ENCODE results near the gene PLEKHA7. TPM values are rescaled to one million over a fixed set of nuclear protein-coding genes. Genes with fewer than 3 reads are reported as not detected.

Gene PLEKHA7
- polyA plus RNA-seq, 3 donors from 2014 or later: 0.28 to 0.31 TPM; not detected in 1

GRCh38 chr11:16749666-16750065, 264.5 kb downstream of the PLEKHA7 start:
- no peak for DNase-seq
- peak overlapping the region in 3 of 6 donors; percentile 16 to 60 (median 28) for H3K27ac Mint-ChIP-seq
- H3K4me3 Mint-ChIP-seq: no peak overlapping the region
- peaks cover 22 to 57% of the 10 kb centered on the region in 2 donors for H3K4me1 Mint-ChIP-seq
- H3K9me3 Mint-ChIP-seq: no peaks in the 10 kb centered on the region
- no peaks in the 10 kb centered on the region for H3K27me3 Mint-ChIP-seq (ENCODE audit: low read depth in 3 of 3)
- H3K36me3 Mint-ChIP-seq: peaks cover 16 to 56% (median 24%) of the 10 kb centered on the region in 3 donors

DNA sequence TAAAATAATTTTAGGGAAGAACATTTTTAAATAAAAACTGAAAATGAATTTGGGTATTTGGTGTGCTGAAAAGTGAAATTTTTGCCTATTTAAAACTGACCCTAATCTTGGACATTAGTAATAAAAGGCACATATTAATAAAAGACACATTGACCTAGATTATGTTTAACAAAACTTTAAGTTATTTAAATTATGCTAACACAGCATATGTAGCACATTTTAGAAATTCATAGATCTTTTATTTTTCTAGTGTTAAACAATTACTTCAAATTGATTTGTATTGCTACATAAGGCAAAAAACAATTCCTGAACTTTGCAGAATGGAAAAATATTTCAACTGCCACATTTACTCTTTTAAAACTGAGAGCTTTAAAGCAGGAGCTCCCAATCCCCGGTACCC, 265.1 kb downstream of the PLEKHA7 start:
- peak overlapping the region in 2 of 6 donors; percentile 60 to 73 for H3K27ac Mint-ChIP-seq
- no peak overlapping the region for H3K4me3 Mint-ChIP-seq
- H3K9me3 Mint-ChIP-seq: no peaks in the 10 kb centered on the region
- H3K27me3 Mint-ChIP-seq (ENCODE audit: low read depth in 3 of 3): no peaks in the 10 kb centered on the region
- H3K4me1 Mint-ChIP-seq: peaks cover 28 to 62% of the 10 kb centered on the region in 2 donors
- peaks cover 14 to 54% (median 24%) of the 10 kb centered on the region in 3 donors for H3K36me3 Mint-ChIP-seq
- no peak for DNase-seq

GRCh38 chr11:16745950-16746605, 268.1 kb downstream of the PLEKHA7 start:
- Mint-ChIP-seq H3K36me3 (peaks cover 10 to 37% (median 13%) of the 10 kb centered on the region in 3 donors), H3K27ac (no peak overlapping the region), H3K4me1 (peaks cover 50 to 88% of the 10 kb centered on the region in 2 donors), H3K27me3 (ENCODE audit: low read depth in 3 of 3) (no peaks in the 10 kb centered on the region), H3K9me3 (no peaks in the 10 kb centered on the region), H3K4me3 (no peak overlapping the region)
- no peak for DNase-seq

DNA sequence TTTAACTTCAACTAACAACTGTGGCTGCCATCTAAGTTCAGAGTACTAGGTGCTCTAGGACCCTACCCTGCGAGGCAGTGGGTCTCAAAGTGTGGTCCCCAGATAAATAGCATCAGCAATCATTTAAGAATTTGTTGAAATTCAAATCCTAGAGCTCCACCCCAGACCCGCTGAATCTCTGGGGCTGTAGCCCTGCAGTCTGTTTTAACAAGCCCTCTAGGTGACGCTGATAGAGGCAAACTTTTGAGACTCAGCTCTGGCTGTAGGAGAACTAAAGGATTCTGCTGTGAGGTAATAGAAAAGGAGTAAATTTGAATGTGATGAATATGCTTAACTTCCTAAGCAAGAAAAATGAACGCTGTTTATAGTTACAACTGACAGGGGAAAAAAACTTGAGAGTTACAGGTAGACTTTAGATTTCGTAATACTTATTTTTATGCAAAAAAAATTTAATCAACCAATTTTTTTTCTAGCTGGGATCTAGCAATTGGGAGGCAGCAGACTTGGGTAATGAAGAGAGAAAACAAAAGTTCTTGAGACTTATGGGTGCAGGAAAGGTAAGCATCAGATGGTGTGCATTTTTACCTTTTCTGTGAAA, 270.0 kb downstream of the PLEKHA7 start:
- Mint-ChIP-seq H3K27ac (peak overlapping the region in 4 of 6 donors; percentile 8 to 41 (median 17)), H3K4me3 (no peak overlapping the region), H3K4me1 (peaks cover 50 to 81% of the 10 kb centered on the region in 2 donors), H3K9me3 (no peaks in the 10 kb centered on the region), H3K36me3 (peaks cover 5 to 23% (median 7%) of the 10 kb centered on the region in 3 donors), H3K27me3 (ENCODE audit: low read depth in 3 of 3) (no peaks in the 10 kb centered on the region)
- DNase-seq: no peak

- no peak for DNase-seq
- peaks cover 4 to 19% (median 5%) of the 10 kb centered on the region in 3 donors for H3K36me3 Mint-ChIP-seq
- H3K27me3 Mint-ChIP-seq (ENCODE audit: low read depth in 3 of 3): no peaks in the 10 kb centered on the region
- peaks cover 50 to 74% of the 10 kb centered on the region in 2 donors for H3K4me1 Mint-ChIP-seq
- H3K9me3 Mint-ChIP-seq: no peaks in the 10 kb centered on the region
- peak overlapping the region in 2 of 6 donors; percentile 29 to 47 for H3K27ac Mint-ChIP-seq
- peak overlapping the region in 1 of 5 donors; percentile 1 for H3K4me3 Mint-ChIP-seq
Observed at GRCh38 chr11:16743478-16743877, 270.7 kb downstream of the PLEKHA7 start.

DNA sequence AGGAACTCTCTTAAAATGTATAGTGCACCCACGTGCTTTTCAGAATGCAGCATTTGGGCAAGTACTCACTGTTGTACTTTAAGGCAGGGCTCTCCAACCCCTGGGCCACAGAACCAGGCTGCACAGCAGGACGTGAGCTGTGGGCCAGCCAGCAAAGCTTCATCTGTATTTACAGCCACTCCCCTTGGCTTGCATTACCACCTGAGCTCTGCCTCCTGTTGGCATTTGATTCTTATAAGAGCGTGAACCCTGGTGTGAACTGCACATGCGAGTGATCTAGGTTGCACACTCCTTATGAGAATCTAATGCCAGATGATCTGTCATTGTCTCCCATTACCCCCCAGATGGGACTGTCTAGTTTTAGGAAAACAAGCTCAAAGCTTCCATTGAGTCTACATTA, 272.7 kb downstream of the PLEKHA7 start:
- H3K36me3 Mint-ChIP-seq: peaks cover 0 to 9% (median 4%) of the 10 kb centered on the region in 3 donors
- H3K27ac Mint-ChIP-seq: peak overlapping the region in 5 of 6 donors; percentile 0 to 70 (median 15)
- no peaks in the 10 kb centered on the region for H3K9me3 Mint-ChIP-seq
- no peak for DNase-seq
- peak overlapping the region in 4 of 5 donors; percentile 0 to 16 (median 8) for H3K4me3 Mint-ChIP-seq
- H3K27me3 Mint-ChIP-seq (ENCODE audit: low read depth in 3 of 3): no peaks in the 10 kb centered on the region
- peaks cover 47 to 57% of the 10 kb centered on the region in 2 donors for H3K4me1 Mint-ChIP-seq

- peaks cover 0 to 3% (median 0%) of the 10 kb centered on the region in 3 donors for H3K36me3 Mint-ChIP-seq
- no peak overlapping the region for H3K27ac Mint-ChIP-seq
- peaks cover 0 to 2% (median 0%) of the 10 kb centered on the region in 3 donors for H3K27me3 Mint-ChIP-seq (ENCODE audit: low read depth in 3 of 3)
- H3K4me3 Mint-ChIP-seq: no peak overlapping the region
- peak in 1 of 3 donors; percentile 21 for DNase-seq
- H3K4me1 Mint-ChIP-seq: peaks cover 26 to 34% of the 10 kb centered on the region in 2 donors
- H3K9me3 Mint-ChIP-seq: no peaks in the 10 kb centered on the region
Observed at GRCh38 chr11:16738947-16739815, 275.0 kb downstream of the PLEKHA7 start.

DNA sequence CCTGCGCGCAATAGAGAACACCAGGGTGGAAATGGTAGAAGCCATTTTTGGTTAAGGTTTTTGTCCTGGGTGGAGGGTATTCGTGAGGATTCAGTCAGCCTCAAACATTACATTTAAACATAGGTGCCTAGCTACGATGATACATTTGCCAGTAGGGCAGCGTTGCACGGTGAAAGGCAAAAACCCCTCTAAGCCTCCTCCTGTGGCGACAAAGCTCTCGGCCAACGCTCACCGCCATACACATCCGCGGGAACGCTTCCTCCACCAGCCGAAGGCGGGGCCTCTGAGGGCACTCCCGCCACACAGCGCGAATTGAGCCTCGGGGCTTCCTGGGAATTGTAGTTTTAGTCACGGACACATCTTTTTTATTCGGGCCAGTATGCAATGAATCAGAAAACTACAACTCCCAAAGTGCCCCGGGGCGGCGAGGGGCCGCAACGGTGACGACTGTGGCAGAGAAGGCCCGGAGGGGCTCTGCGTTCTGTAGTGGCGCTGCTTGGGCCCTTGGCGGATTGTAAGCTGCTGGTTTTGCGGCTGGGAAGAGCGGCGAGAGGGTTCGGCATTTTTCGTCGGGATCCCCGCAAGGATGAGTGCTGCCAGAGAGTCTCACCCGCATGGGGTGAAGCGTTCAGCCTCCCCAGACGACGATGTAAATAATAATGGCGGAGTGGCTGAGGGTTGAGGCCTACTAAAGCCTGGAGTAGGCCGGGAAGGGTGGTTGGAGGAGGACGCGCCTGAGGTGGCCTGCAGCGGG, 275.8 kb downstream of the PLEKHA7 start, which contains the start of gene C11orf58:
TSS of gene C11orf58 (plus strand) at position 455 of the 754 bp plus-strand sequence. CDS start at position 587, 132 bp downstream.
- Mint-ChIP-seq H3K36me3 (peaks cover 0 to 4% (median 0%) of the 10 kb centered on the region in 3 donors), H3K9me3 (no peaks in the 10 kb centered on the region), H3K4me1 (peaks cover 20 to 26% of the 10 kb centered on the region in 2 donors), H3K4me3 (peak within 1 kb of the TSS in 4 of 5 donors; percentile 67 to 79 (median 74)), H3K27me3 (ENCODE audit: low read depth in 3 of 3) (peaks cover 0 to 2% (median 0%) of the 10 kb centered on the region in 3 donors), H3K27ac (peak within 1 kb of the TSS in 2 of 6 donors; percentile 52 to 89)
- DNase-seq: peak; percentile 96 to 97 (median 96)

DNA sequence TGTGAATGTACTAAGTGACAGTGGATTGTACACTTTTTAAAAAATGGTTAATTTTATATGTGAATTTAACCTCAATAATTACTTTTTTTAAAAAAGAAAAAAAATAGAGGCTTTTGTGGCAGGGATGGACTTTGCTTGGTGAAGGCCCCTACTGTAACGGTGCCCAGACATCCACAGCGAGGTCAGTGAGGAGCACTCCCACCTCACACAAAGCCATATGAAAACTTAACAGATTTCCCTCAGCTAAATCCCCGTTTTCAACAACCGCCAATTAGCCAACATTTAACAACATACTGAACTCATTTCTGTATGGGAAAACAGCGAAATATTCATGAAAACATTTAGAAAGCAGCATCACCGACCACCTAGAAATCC, 276.4 kb downstream of the PLEKHA7 start:
- peak overlapping the region in 4 of 5 donors; percentile 67 to 79 (median 74) for H3K4me3 Mint-ChIP-seq
- no peaks in the 10 kb centered on the region for H3K9me3 Mint-ChIP-seq
- DNase-seq: no peak
- H3K27me3 Mint-ChIP-seq (ENCODE audit: low read depth in 3 of 3): peaks cover 0 to 2% (median 0%) of the 10 kb centered on the region in 3 donors
- peaks cover 0 to 4% (median 0%) of the 10 kb centered on the region in 3 donors for H3K36me3 Mint-ChIP-seq
- peak overlapping the region in 1 of 6 donors; percentile 89 for H3K27ac Mint-ChIP-seq
- peaks cover 17 to 20% of the 10 kb centered on the region in 2 donors for H3K4me1 Mint-ChIP-seq

Other genes with a start within 250 kb of the PLEKHA7 start
- 1,000 to 10,000 TPM in 1 of 3 donors, 100 to 1,000 TPM in 2; 720 to 1,050 (median 777) TPM for gene RPS13, start 63.3 kb upstream of the PLEKHA7 start, polyA plus RNA-seq
- 10 to 100 TPM in 1 of 3 donors, 1 to 10 TPM in 2; 5.0 to 13.3 (median 5.5) TPM for gene PIK3C2A, start 193.6 kb upstream of the PLEKHA7 start, polyA plus RNA-seq

Measured in immature natural killer cell (primary cell).